ENCODE data around the gene IL21.
"Not testable (repeated sequence)": the region's sequence is repeated elsewhere in the genome, so short reads cannot be mapped to it uniquely, and the experiment has no call there.

Gene IL21

DNA sequence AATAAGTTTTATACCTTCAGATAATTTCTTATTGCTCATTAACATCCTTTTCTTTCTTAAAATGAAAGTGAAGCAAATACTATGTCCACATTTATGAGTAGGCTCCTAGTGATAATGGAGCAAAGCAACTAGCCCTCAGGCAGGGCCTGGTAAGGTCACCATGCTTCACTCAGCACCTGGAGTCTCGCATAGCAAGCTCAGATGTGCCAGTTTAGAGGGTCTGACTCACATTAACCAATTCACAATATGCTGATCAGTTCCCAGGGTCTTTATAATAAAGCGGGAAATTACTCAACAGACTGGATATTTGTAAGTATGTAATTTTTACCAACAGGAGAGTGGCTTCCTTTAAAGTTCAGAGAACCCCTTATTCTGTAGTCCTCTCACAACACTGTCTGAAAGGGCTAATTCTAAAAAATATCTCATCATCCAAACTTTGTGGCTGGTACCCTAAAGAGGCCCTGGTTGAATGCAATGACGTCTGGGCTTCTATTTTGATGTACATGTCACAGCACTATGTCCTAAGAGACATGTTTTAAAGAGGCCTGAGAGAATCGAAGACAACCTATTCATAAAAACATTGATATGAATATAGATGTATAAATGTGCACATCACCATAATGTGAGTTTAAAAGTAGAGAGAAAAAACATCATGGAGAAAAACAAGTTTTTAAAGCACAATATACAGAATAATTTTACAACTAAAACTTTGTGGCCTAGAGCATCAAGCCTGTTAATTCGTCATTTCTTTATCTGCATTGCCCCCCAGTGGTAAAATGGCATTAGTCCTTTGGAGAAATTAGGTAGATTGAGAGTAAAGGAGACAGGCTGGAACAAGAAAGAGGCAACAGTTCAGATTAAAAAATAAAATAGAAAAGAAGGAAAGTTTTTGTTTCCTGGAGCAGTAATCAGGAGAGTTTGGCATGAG is 44.3 kb downstream of the IL21 start:
- Histone ChIP-seq H3K9me3 (ENCODE audit: insufficient read depth, low read depth, low read length) (no peaks in the 10 kb centered on the region), H3K9me2 (replicated peaks; ENCODE audit: low read depth, low read length) (no peaks in the 10 kb centered on the region), H3K4me1 (ENCODE audit: insufficient read depth, low read length, poor library complexity, severe bottlenecking) (peaks cover 12% of the 10 kb centered on the region), H3K4me2 (ENCODE audit: low read depth, low read length, poor library complexity, severe bottlenecking) (no peak overlapping the region), H3K4me3 (ENCODE audit: low read length, poor library complexity, severe bottlenecking) (no peak overlapping the region), H3K36me3 (ENCODE audit: insufficient read depth, low read length) (no peaks in the 10 kb centered on the region), H3F3A (ENCODE audit: low read depth) (peaks cover 6% of the 10 kb centered on the region), H2AFZ (ENCODE audit: low read length) (no peak overlapping the region), H3K9ac (ENCODE audit: low read depth, low read length, poor library complexity, severe bottlenecking) (no peak overlapping the region), H3K27me3 (ENCODE audit: insufficient read depth, low read length, poor library complexity, severe bottlenecking) (peaks cover 42% of the 10 kb centered on the region), H4K20me1 (ENCODE audit: insufficient read depth, low read length, poor library complexity, severe bottlenecking) (peaks cover 6% of the 10 kb centered on the region), H3K79me2 (ENCODE audit: insufficient read depth, low read length) (no peaks in the 10 kb centered on the region)
- TF ChIP-seq EZH2phosphoT487 (IDR thresholded peaks at IDR 0.05; ENCODE audit: borderline replicate concordance), result no peak
- TF ChIP-seq CTCF (conservative IDR thresholded peaks at IDR 0.05; ENCODE audit: low read length), result peak; percentile 81

- not testable (repeated sequence) for H4K20me1 ChIP-seq (ENCODE audit: insufficient read depth, low read length, poor library complexity, severe bottlenecking); H3K9ac ChIP-seq (ENCODE audit: low read depth, low read length, poor library complexity, severe bottlenecking); H3K4me3 ChIP-seq (ENCODE audit: low read length, poor library complexity, severe bottlenecking); H3K4me2 ChIP-seq (ENCODE audit: low read depth, low read length, poor library complexity, severe bottlenecking); H3K9me2 ChIP-seq (replicated peaks; ENCODE audit: low read depth, low read length); H3K79me2 ChIP-seq (ENCODE audit: insufficient read depth, low read length); H3F3A ChIP-seq (ENCODE audit: low read depth); H3K36me3 ChIP-seq (ENCODE audit: insufficient read depth, low read length); H3K9me3 ChIP-seq (ENCODE audit: insufficient read depth, low read depth, low read length); H2AFZ ChIP-seq (ENCODE audit: low read length)
- Histone ChIP-seq H3K27me3 (ENCODE audit: insufficient read depth, low read length, poor library complexity, severe bottlenecking) (peaks cover 24% of the 10 kb centered on the region), H3K4me1 (ENCODE audit: insufficient read depth, low read length, poor library complexity, severe bottlenecking) (peaks cover 11% of the 10 kb centered on the region)
Observed at GRCh38 chr4:122574347-122574746, 46.5 kb downstream of the IL21 start.

DNA sequence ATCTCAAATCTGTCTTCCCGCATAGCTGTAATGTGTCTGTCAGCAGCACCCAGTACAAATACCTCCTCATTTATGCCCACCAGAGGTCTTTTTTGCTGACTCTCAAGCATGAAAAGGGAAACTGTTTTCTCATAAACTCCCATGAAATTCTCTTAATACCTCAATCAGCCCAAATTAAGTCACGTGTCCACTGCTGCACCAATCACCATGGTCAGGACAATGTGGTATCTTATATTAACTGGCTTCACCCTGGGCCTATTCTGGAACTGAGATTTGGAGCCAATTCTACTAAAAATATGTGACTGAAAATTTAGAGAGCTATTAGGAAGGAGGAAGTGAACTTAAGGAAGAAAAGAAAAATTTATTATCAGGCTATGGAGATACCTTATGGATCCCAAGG is 58.4 kb downstream of the IL21 start:
- Histone ChIP-seq H3K79me2 (ENCODE audit: insufficient read depth, low read length) (no peaks in the 10 kb centered on the region), H3K4me2 (ENCODE audit: low read depth, low read length, poor library complexity, severe bottlenecking) (no peak overlapping the region), H3K36me3 (ENCODE audit: insufficient read depth, low read length) (no peaks in the 10 kb centered on the region), H3K4me1 (ENCODE audit: insufficient read depth, low read length, poor library complexity, severe bottlenecking) (no peaks in the 10 kb centered on the region), H3K9ac (ENCODE audit: low read depth, low read length, poor library complexity, severe bottlenecking) (no peak overlapping the region), H2AFZ (ENCODE audit: low read length) (no peak overlapping the region), H3K4me3 (ENCODE audit: low read length, poor library complexity, severe bottlenecking) (no peak overlapping the region), H3K27me3 (ENCODE audit: insufficient read depth, low read length, poor library complexity, severe bottlenecking) (no peaks in the 10 kb centered on the region), H3K9me3 (ENCODE audit: insufficient read depth, low read depth, low read length) (no peaks in the 10 kb centered on the region), H3F3A (ENCODE audit: low read depth) (no peaks in the 10 kb centered on the region), H4K20me1 (ENCODE audit: insufficient read depth, low read length, poor library complexity, severe bottlenecking) (no peaks in the 10 kb centered on the region), H3K9me2 (replicated peaks; ENCODE audit: low read depth, low read length) (no peaks in the 10 kb centered on the region)
- TF ChIP-seq CTCF (conservative IDR thresholded peaks at IDR 0.05; ENCODE audit: low read length), result no peak
- no peak for TF ChIP-seq EZH2phosphoT487 (IDR thresholded peaks at IDR 0.05; ENCODE audit: borderline replicate concordance)
